Endothelial cell (in vitro differentiated cells): ENCODE measurements around the gene GNG4. TPM values are rescaled to one million over a fixed set of nuclear protein-coding genes. Genes with fewer than 3 reads are reported as not detected.
"Not testable (repeated sequence)": the region's sequence is repeated elsewhere in the genome, so short reads cannot be mapped to it uniquely, and the experiment has no call there.

ENCODE experiments used
- DNase-seq: peaks from one replicate; pipeline ENCODE4 v3.0.0; 2021; ENCODE audit warnings: low spot score
- H3K27ac Mint-ChIP-seq: one replicate; pipeline ENCODE4 v1.8.0; 2021; ENCODE audit warnings: mixed read lengths, inconsistent platforms; ENCODE audit not compliant: unreplicated experiment
- H3K27me3 Mint-ChIP-seq: one replicate; pipeline ENCODE4 v1.8.0; 2021; ENCODE audit warnings: mild to moderate bottlenecking, moderate library complexity, mixed read lengths, inconsistent platforms; ENCODE audit not compliant: unreplicated experiment
- H3K36me3 Mint-ChIP-seq: one replicate; pipeline ENCODE4 v1.8.0; 2021; ENCODE audit warnings: mild to moderate bottlenecking, low read depth, mixed read lengths, inconsistent platforms; ENCODE audit not compliant: unreplicated experiment
- H3K4me1 Mint-ChIP-seq: one replicate; pipeline ENCODE4 v1.8.0; 2021; ENCODE audit warnings: mild to moderate bottlenecking, mixed read lengths, inconsistent platforms; ENCODE audit not compliant: unreplicated experiment
- H3K4me3 Mint-ChIP-seq: one replicate; pipeline ENCODE4 v1.8.0; 2021; ENCODE audit warnings: mild to moderate bottlenecking, mixed read lengths, inconsistent platforms; ENCODE audit not compliant: unreplicated experiment
- H3K9me3 Mint-ChIP-seq: one replicate; pipeline ENCODE4 v1.8.0; 2021; ENCODE audit warnings: mixed read lengths, inconsistent platforms; ENCODE audit not compliant: unreplicated experiment
- total RNA-seq: library from RNA; stranded (reverse); fragmentation: NEBNext Ultra II Directional; extraction: Animal tissue kit (Norgen Biotek cat#: 25700); gene quantifications from one replicate; pipeline ENCODE4 v1.2.1, GENCODE V29; 2021; ENCODE audit not compliant: unreplicated experiment
- TF ChIP-seq, protein P1 (sequence below): fragments of 200-600 bp; sonication (generic); IDR thresholded peaks from one replicate; pipeline ENCODE4 v1.5.0; 2021; ENCODE audit warnings: antibody characterized with exemption; ENCODE audit not compliant: unreplicated experiment

GNG4 gene
- total RNA-seq, 1 donor from 2014 or later = 1.8 TPM

DNA sequence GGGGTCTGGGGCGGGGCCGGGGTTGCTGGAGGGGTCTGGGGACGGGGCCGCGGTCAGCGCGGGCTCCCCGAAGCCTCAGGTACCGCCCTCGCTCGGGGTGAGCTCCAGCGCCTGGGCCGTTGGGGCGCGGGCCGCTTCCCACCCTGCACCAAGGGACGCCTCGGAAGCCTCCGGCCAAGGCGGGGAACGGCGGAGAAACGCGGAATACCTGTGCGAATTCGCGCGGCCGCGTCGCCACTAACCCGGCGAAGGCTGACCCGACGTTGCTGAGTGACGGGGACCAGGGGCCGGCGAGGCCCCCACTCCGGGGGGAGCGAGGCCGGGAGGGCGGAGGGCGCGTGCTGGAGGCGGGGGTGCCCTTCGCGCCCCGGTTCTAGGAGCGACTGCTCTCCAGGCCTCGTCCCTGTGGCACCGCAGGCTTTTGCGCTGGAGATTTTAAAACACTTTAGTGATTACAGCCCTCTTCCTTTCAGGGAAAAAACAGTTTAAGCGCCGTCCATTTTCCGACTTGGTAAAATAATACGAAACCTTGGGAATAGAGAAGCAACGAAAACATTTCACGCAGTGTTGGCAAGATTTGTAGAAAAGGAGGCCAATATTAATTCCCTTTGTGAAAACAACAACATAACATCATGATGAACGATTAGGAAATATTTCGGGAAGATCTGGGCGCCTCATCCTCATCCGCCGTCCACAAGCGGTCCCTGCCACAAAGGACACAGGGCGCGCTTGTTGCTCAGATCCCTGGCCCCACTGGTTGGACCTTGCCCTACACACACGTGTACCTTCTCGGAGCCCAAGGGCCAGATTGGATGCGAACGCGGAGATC, 971 bp upstream of the GNG4 start:
- H3K36me3 Mint-ChIP-seq = no peaks in the 10 kb centered on the region
- no peak overlapping the region for H3K27ac Mint-ChIP-seq
- TF ChIP-seq, protein P1, sequence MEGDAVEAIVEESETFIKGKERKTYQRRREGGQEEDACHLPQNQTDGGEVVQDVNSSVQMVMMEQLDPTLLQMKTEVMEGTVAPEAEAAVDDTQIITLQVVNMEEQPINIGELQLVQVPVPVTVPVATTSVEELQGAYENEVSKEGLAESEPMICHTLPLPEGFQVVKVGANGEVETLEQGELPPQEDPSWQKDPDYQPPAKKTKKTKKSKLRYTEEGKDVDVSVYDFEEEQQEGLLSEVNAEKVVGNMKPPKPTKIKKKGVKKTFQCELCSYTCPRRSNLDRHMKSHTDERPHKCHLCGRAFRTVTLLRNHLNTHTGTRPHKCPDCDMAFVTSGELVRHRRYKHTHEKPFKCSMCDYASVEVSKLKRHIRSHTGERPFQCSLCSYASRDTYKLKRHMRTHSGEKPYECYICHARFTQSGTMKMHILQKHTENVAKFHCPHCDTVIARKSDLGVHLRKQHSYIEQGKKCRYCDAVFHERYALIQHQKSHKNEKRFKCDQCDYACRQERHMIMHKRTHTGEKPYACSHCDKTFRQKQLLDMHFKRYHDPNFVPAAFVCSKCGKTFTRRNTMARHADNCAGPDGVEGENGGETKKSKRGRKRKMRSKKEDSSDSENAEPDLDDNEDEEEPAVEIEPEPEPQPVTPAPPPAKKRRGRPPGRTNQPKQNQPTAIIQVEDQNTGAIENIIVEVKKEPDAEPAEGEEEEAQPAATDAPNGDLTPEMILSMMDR = no peak
- no peaks in the 10 kb centered on the region for H3K9me3 Mint-ChIP-seq
- peak; percentile 29 for DNase-seq
- H3K4me1 Mint-ChIP-seq = peaks cover 16% of the 10 kb centered on the region
- H3K4me3 Mint-ChIP-seq = peak overlapping the region; percentile 86
- peaks cover 12% of the 10 kb centered on the region for H3K27me3 Mint-ChIP-seq

DNA sequence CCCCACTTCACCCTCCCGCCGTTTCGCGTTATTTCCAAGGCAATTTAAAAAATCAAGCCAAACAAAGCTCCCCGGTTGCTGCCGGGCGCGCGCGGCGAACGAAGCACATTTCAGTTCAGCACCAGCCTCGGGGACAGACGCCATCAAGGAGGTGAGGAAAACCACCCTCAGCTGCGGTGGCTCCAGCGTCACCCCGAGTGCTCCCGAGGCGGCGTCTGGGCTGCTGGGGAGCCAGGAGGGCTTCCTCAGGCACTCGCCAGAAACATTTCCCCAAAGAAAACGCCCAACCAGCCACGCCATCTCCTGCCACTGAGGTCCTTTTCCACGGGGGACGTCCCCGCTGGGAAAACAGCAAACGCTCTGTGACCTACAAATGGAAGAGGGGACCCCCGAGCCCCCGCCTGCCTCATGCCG, 623 bp downstream of the GNG4 start:
- TF ChIP-seq, protein P1 = no peak
- peak; percentile 69 for DNase-seq
- H3K36me3 Mint-ChIP-seq = no peaks in the 10 kb centered on the region
- peaks cover 16% of the 10 kb centered on the region for H3K4me1 Mint-ChIP-seq
- no peak overlapping the region for H3K27ac Mint-ChIP-seq
- H3K4me3 Mint-ChIP-seq = peak overlapping the region; percentile 84
- H3K9me3 Mint-ChIP-seq = no peaks in the 10 kb centered on the region
- H3K27me3 Mint-ChIP-seq = peaks cover 12% of the 10 kb centered on the region

DNA sequence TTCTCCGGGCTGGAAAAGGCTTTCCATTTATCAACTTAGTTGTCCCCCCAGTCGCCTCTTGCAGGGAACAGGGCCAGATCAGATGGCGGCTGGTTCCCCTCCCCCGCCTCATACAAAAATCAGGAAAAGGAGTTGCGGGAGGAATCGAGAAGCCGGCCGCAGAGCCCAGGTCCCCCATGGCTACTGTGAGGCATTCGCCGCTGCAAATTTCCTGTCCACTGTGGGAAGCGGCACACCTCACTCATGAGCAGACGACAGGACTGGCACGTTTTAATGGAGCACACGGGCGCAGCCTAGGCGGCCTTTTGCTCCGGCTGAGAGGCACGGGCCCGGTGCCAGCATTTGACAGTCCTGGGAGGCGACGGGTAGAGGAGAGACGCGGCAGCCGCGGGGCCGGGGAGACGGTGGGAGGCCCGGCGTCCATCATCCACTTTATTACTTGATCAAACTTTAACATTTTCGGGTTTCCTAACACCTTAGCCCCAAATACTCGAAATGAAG, 1.1 kb downstream of the GNG4 start:
- peak overlapping the region; percentile 84 for H3K4me3 Mint-ChIP-seq
- H3K9me3 Mint-ChIP-seq = no peaks in the 10 kb centered on the region
- no peak overlapping the region for H3K27ac Mint-ChIP-seq
- TF ChIP-seq, protein P1 = no peak
- no peak for DNase-seq
- peaks cover 16% of the 10 kb centered on the region for H3K4me1 Mint-ChIP-seq
- H3K27me3 Mint-ChIP-seq = peaks cover 13% of the 10 kb centered on the region
- H3K36me3 Mint-ChIP-seq = no peaks in the 10 kb centered on the region

DNA sequence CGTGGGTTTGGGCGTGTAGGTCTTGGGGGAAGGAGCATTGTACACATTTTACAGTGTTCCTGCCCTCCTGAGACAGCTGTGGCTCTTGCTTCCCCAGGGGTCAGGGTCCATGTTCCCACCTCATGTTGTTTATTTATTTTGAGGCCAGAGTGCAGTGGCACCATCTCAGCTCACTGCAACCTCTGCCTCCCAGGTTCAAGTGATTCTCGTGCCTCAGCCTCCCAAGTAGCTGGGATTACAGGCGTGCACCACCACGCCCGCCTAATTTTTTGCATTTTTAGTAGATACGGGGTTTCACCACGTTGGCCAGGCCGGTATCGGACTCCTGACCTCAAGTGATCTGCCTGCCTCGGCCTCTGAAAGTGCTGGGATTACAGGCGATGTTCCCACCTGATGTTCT, 2.0 kb downstream of the GNG4 start:
- peaks cover 24% of the 10 kb centered on the region for H3K4me1 Mint-ChIP-seq
- not testable (repeated sequence) for DNase-seq, H3K4me3 Mint-ChIP-seq, H3K36me3 Mint-ChIP-seq, H3K27ac Mint-ChIP-seq, H3K9me3 Mint-ChIP-seq
- peaks cover 14% of the 10 kb centered on the region for H3K27me3 Mint-ChIP-seq

- H3K4me3 Mint-ChIP-seq = no peak overlapping the region
- no peaks in the 10 kb centered on the region for H3K9me3 Mint-ChIP-seq
- peaks cover 26% of the 10 kb centered on the region for H3K4me1 Mint-ChIP-seq
- no peak overlapping the region for H3K27ac Mint-ChIP-seq
- peaks cover 13% of the 10 kb centered on the region for H3K27me3 Mint-ChIP-seq
- DNase-seq = no peak
- H3K36me3 Mint-ChIP-seq = no peaks in the 10 kb centered on the region
- TF ChIP-seq, protein P1 = no peak
These were observed 3.1 kb downstream of the GNG4 start for GRCh38 chr1:235646463-235646862.
